Metanephros (tissue), 2 donors: ENCODE measurements around the gene C1QTNF7. TPM values are rescaled to one million over a fixed set of nuclear protein-coding genes. Genes with fewer than 3 reads are reported as not detected.

ENCODE experiments used
- small RNA-seq: library from RNA; depleted of rRNA; stranded (forward); fragments of <200 nt; gene quantifications from one replicate; pipeline ENCODE3, GENCODE V24; 2014; ENCODE audit warnings: low replicate concordance
- total RNA-seq: library from RNA; depleted of rRNA; stranded (reverse); fragments of >200 nt; gene quantifications from one replicate; pipeline ENCODE4 v1.2.3, GENCODE V29; 2014

The C1QTNF7 gene, protein sequence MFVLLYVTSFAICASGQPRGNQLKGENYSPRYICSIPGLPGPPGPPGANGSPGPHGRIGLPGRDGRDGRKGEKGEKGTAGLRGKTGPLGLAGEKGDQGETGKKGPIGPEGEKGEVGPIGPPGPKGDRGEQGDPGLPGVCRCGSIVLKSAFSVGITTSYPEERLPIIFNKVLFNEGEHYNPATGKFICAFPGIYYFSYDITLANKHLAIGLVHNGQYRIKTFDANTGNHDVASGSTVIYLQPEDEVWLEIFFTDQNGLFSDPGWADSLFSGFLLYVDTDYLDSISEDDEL
- total RNA-seq: 19.2 TPM

DNA sequence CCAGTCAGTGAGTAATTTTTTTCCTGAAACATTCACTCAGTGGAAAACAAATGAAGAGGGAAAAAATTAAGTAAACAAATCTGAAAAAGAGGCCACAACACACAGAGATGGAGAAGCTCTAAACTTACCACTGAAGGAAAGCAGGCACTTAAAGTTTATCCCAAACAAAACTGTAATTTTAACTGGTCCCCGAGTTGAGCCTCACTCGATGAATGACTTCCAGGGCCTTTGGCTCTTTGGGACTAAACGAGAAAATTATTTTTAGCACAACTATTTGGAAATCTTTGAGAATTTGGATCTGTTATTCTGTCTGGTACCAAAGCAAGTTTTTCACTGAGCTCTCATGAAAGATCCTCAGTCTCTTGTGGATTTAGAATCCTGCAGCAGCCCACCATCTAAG lies at the start of gene C1QTNF7:
TSS of gene C1QTNF7 (plus strand) at position 333 of the 400 bp plus-strand sequence. CDS start 7,711 bp downstream, outside the sequence.

GRCh38 chr4:15469402-15470127 lies 41.7 kb downstream of the C1QTNF7 start, which contains the start of gene CC2D2A:
Gene CC2D2A (plus strand): TSS chr4:15469882. CDS start chr4:15475933, 6,051 bp downstream.

Small RNA genes within 50 kb of the gene (small RNA-seq; reads per million reads assigned to genes)
- gene AC007016.1: not detected

Other genes starting within 250 kb of the C1QTNF7 start
- 42.0 TPM for gene CC2D2A, start 41.8 kb downstream of the C1QTNF7 start, total RNA-seq
- gene FBXL5, start 227.3 kb downstream of the C1QTNF7 start, total RNA-seq: 121 TPM